ENCODE data around the gene FANCB.

DNA sequence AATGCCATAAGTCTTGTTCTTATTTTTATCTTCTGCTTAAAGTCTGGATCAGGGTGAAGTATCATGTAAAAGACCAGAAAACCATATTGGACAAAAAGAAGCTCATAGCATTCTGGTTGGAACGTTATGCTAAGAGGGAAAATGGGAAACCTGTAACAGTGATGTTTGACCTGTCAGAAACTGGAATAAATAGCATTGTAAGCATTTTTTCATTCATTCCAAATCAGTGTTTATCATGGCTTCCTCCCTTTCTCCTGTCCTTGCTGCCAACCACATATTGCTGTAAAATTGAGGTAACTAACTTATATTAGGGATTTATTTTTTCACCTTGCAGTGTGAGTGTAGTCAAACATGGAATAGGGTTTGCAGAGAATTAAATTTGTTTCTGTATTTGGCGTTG is 24.2 kb upstream of the FANCB start:
- TF ChIP-seq KDM5B (CRISPR knock-in tag; IDR thresholded peaks at IDR 0.05; ENCODE audit: borderline replicate concordance): no peak
- TF ChIP-seq, protein P1, sequence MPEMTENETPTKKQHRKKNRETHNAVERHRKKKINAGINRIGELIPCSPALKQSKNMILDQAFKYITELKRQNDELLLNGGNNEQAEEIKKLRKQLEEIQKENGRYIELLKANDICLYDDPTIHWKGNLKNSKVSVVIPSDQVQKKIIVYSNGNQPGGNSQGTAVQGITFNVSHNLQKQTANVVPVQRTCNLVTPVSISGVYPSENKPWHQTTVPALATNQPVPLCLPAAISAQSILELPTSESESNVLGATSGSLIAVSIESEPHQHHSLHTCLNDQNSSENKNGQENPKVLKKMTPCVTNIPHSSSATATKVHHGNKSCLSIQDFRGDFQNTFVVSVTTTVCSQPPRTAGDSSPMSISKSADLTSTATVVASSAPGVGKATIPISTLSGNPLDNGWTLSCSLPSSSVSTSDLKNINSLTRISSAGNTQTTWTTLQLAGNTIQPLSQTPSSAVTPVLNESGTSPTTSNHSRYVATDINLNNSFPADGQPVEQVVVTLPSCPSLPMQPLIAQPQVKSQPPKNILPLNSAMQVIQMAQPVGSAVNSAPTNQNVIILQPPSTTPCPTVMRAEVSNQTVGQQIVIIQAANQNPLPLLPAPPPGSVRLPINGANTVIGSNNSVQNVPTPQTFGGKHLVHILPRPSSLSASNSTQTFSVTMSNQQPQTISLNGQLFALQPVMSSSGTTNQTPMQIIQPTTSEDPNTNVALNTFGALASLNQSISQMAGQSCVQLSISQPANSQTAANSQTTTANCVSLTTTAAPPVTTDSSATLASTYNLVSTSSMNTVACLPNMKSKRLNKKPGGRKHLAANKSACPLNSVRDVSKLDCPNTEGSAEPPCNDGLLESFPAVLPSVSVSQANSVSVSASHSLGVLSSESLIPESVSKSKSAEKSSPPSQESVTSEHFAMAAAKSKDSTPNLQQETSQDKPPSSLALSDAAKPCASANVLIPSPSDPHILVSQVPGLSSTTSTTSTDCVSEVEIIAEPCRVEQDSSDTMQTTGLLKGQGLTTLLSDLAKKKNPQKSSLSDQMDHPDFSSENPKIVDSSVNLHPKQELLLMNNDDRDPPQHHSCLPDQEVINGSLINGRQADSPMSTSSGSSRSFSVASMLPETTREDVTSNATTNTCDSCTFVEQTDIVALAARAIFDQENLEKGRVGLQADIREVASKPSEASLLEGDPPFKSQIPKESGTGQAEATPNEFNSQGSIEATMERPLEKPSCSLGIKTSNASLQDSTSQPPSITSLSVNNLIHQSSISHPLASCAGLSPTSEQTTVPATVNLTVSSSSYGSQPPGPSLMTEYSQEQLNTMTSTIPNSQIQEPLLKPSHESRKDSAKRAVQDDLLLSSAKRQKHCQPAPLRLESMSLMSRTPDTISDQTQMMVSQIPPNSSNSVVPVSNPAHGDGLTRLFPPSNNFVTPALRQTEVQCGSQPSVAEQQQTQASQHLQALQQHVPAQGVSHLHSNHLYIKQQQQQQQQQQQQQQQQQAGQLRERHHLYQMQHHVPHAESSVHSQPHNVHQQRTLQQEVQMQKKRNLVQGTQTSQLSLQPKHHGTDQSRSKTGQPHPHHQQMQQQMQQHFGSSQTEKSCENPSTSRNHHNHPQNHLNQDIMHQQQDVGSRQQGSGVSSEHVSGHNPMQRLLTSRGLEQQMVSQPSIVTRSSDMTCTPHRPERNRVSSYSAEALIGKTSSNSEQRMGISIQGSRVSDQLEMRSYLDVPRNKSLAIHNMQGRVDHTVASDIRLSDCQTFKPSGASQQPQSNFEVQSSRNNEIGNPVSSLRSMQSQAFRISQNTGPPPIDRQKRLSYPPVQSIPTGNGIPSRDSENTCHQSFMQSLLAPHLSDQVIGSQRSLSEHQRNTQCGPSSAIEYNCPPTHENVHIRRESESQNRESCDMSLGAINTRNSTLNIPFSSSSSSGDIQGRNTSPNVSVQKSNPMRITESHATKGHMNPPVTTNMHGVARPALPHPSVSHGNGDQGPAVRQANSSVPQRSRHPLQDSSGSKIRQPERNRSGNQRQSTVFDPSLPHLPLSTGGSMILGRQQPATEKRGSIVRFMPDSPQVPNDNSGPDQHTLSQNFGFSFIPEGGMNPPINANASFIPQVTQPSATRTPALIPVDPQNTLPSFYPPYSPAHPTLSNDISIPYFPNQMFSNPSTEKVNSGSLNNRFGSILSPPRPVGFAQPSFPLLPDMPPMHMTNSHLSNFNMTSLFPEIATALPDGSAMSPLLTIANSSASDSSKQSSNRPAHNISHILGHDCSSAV (CRISPR knock-in tag; IDR thresholded peaks at IDR 0.05; ENCODE audit: borderline replicate concordance): no peak
- TF ChIP-seq, protein P2, sequence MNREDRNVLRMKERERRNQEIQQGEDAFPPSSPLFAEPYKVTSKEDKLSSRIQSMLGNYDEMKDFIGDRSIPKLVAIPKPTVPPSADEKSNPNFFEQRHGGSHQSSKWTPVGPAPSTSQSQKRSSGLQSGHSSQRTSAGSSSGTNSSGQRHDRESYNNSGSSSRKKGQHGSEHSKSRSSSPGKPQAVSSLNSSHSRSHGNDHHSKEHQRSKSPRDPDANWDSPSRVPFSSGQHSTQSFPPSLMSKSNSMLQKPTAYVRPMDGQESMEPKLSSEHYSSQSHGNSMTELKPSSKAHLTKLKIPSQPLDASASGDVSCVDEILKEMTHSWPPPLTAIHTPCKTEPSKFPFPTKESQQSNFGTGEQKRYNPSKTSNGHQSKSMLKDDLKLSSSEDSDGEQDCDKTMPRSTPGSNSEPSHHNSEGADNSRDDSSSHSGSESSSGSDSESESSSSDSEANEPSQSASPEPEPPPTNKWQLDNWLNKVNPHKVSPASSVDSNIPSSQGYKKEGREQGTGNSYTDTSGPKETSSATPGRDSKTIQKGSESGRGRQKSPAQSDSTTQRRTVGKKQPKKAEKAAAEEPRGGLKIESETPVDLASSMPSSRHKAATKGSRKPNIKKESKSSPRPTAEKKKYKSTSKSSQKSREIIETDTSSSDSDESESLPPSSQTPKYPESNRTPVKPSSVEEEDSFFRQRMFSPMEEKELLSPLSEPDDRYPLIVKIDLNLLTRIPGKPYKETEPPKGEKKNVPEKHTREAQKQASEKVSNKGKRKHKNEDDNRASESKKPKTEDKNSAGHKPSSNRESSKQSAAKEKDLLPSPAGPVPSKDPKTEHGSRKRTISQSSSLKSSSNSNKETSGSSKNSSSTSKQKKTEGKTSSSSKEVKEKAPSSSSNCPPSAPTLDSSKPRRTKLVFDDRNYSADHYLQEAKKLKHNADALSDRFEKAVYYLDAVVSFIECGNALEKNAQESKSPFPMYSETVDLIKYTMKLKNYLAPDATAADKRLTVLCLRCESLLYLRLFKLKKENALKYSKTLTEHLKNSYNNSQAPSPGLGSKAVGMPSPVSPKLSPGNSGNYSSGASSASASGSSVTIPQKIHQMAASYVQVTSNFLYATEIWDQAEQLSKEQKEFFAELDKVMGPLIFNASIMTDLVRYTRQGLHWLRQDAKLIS (CRISPR knock-in tag; IDR thresholded peaks at IDR 0.05): no peak
